ENCODE data around the gene HRCT1. TPM values are rescaled to one million over a fixed set of nuclear protein-coding genes. Genes with fewer than 3 reads are reported as not detected.
A peak's percentile ranks its signal among the peaks of the same experiment; 100 is the strongest.
"Not testable (repeated sequence)": the region's sequence is repeated elsewhere in the genome, so short reads cannot be mapped to it uniquely, and the experiment has no call there.

The HRCT1 gene
- total and polyA plus RNA-seq, 7 donors = 2.1 to 88.5 (median 5.4) TPM

- intact Hi-C loops (cut with DNase I) = no loop called here
- H3K27ac ChIP-seq = no peak overlapping the region
- TF ChIP-seq EP300 (IDR thresholded peaks at IDR 0.05) (no peak), POLR2AphosphoS5 (IDR thresholded peaks at IDR 0.05) (no peak), POLR2A (IDR thresholded peaks at IDR 0.05) (no peak), CTCF (IDR thresholded peaks at IDR 0.05) (no peak)
- no peaks in the 10 kb centered on the region for H3K27me3 ChIP-seq
- no peak overlapping the region for H3K4me3 ChIP-seq
- no peak for DNase-seq
- no peaks in the 10 kb centered on the region for H3K36me3 ChIP-seq
- 88 to 89% methylated on average over 4 of the region's 4 CpGs for WGBS, 2 donors
- peaks cover 0 to 13% (median 3%) of the 10 kb centered on the region in 4 donors for H3K4me1 ChIP-seq
- H3K9me3 ChIP-seq = no peaks in the 10 kb centered on the region
These were observed 27.6 kb downstream of the HRCT1 start for GRCh38 chr9:35933550-35934067.

- intact Hi-C loops (cut with DNase I); H3K9me3 ChIP-seq; H3K4me3 ChIP-seq; H3K27ac ChIP-seq; H3K36me3 ChIP-seq; DNase-seq; H3K27me3 ChIP-seq: not testable (repeated sequence)
- WGBS, 2 donors = 94 to 96% methylated on average over 6 of the region's 6 CpGs
- H3K4me1 ChIP-seq = peaks cover 0 to 13% (median 3%) of the 10 kb centered on the region in 4 donors
These were observed 28.1 kb downstream of the HRCT1 start for GRCh38 chr9:35934069-35934468.

GRCh38 chr9:35935261-35935660 lies 29.3 kb downstream of the HRCT1 start:
- WGBS, 2 donors = 97 to 98% methylated on average over 4 of the region's 4 CpGs
- Histone ChIP-seq H3K36me3 (no peaks in the 10 kb centered on the region), H3K27ac (no peak overlapping the region), H3K4me1 (peaks cover 0 to 13% (median 3%) of the 10 kb centered on the region in 4 donors), H3K27me3 (no peaks in the 10 kb centered on the region), H3K9me3 (no peaks in the 10 kb centered on the region), H3K4me3 (no peak overlapping the region)
- intact Hi-C loops (cut with DNase I) = no loop called here
- no peak for DNase-seq
- TF ChIP-seq EP300 (IDR thresholded peaks at IDR 0.05) (no peak), POLR2AphosphoS5 (IDR thresholded peaks at IDR 0.05) (no peak), POLR2A (IDR thresholded peaks at IDR 0.05) (no peak), CTCF (IDR thresholded peaks at IDR 0.05) (no peak)

GRCh38 chr9:35935755-35936509 lies 29.9 kb downstream of the HRCT1 start:
- TF ChIP-seq EP300 (IDR thresholded peaks at IDR 0.05) (no peak), POLR2A (IDR thresholded peaks at IDR 0.05) (no peak), CTCF (IDR thresholded peaks at IDR 0.05) (no peak), POLR2AphosphoS5 (IDR thresholded peaks at IDR 0.05) (no peak)
- Histone ChIP-seq H3K4me3 (no peak overlapping the region), H3K4me1 (peaks cover 0 to 13% (median 3%) of the 10 kb centered on the region in 4 donors), H3K27ac (peak overlapping the region in 1 of 4 donors; percentile 55), H3K36me3 (no peaks in the 10 kb centered on the region), H3K9me3 (no peaks in the 10 kb centered on the region), H3K27me3 (no peaks in the 10 kb centered on the region)
- no peak for DNase-seq
- intact Hi-C loops (cut with DNase I) = no loop called here
- 40 to 64% methylated on average over 7 of the region's 7 CpGs for WGBS, 2 donors

- WGBS, 2 donors = 65 to 79% methylated on average over 2 of the region's 2 CpGs
- no peak overlapping the region for H3K4me3 ChIP-seq
- no peak overlapping the region for H3K27ac ChIP-seq
- TF ChIP-seq POLR2AphosphoS5 (IDR thresholded peaks at IDR 0.05) (no peak), EP300 (IDR thresholded peaks at IDR 0.05) (no peak), POLR2A (IDR thresholded peaks at IDR 0.05) (no peak), CTCF (IDR thresholded peaks at IDR 0.05) (no peak)
- no peaks in the 10 kb centered on the region for H3K9me3 ChIP-seq
- intact Hi-C loops (cut with DNase I) = no loop called here
- H3K36me3 ChIP-seq = no peaks in the 10 kb centered on the region
- H3K27me3 ChIP-seq = no peaks in the 10 kb centered on the region
- DNase-seq = no peak
- H3K4me1 ChIP-seq = peaks cover 0 to 13% (median 3%) of the 10 kb centered on the region in 4 donors
These were observed 31.2 kb downstream of the HRCT1 start for GRCh38 chr9:35937227-35937626.

Data from sigmoid colon (tissue), 7 donors.